Rectal smooth muscle tissue (tissue), 1 donor: ENCODE measurements around the gene TMEM119.
A peak's percentile ranks its signal among the peaks of the same experiment; 100 is the strongest.
"Not testable (repeated sequence)": the region's sequence is repeated elsewhere in the genome, so short reads cannot be mapped to it uniquely, and the experiment has no call there.

Experiments
- H3K27ac ChIP-seq: one replicate; pipeline ENCODE4 v1.7.0; 2013; ENCODE audit warnings: low read depth, low read length, inconsistent platforms
- H3K27me3 ChIP-seq: one replicate; pipeline ENCODE4 v1.7.0; 2013; ENCODE audit warnings: low read length; ENCODE audit not compliant: control insufficient read depth, insufficient read depth
- H3K36me3 ChIP-seq: one replicate; pipeline ENCODE4 v1.7.0; 2013; ENCODE audit warnings: low read length; ENCODE audit not compliant: control insufficient read depth, insufficient read depth
- H3K4me1 ChIP-seq: one replicate; pipeline ENCODE4 v1.7.0; 2013; ENCODE audit warnings: low read length; ENCODE audit not compliant: control insufficient read depth, insufficient read depth
- H3K4me3 ChIP-seq: one replicate; pipeline ENCODE4 v1.7.0; 2013; ENCODE audit warnings: low read length
- H3K9ac ChIP-seq: one replicate; pipeline ENCODE4 v1.7.0; 2013; ENCODE audit warnings: low read length

The TMEM119 gene

GRCh38 chr12:108578264-108578663 is 19.6 kb downstream of the TMEM119 start:
- H3K36me3 ChIP-seq = no peaks in the 10 kb centered on the region
- H3K9ac ChIP-seq = no peak overlapping the region
- H3K27ac ChIP-seq = no peak overlapping the region
- no peak overlapping the region for H3K4me3 ChIP-seq
- no peaks in the 10 kb centered on the region for H3K4me1 ChIP-seq
- H3K27me3 ChIP-seq = no peaks in the 10 kb centered on the region

GRCh38 chr12:108577458-108577857 is 20.4 kb downstream of the TMEM119 start:
- H3K27ac ChIP-seq = no peak overlapping the region
- H3K4me3 ChIP-seq = no peak overlapping the region
- H3K27me3 ChIP-seq = no peaks in the 10 kb centered on the region
- H3K9ac ChIP-seq = no peak overlapping the region
- H3K36me3 ChIP-seq = no peaks in the 10 kb centered on the region
- no peaks in the 10 kb centered on the region for H3K4me1 ChIP-seq

- H3K9ac ChIP-seq = no peak overlapping the region
- no peak overlapping the region for H3K27ac ChIP-seq
- no peaks in the 10 kb centered on the region for H3K36me3 ChIP-seq
- H3K27me3 ChIP-seq = no peaks in the 10 kb centered on the region
- no peaks in the 10 kb centered on the region for H3K4me1 ChIP-seq
- H3K4me3 ChIP-seq = no peak overlapping the region
Measured at GRCh38 chr12:108576660-108577234, 21.1 kb downstream of the TMEM119 start.

- Histone ChIP-seq H3K4me1 (no peaks in the 10 kb centered on the region), H3K27me3 (no peaks in the 10 kb centered on the region), H3K9ac (no peak overlapping the region), H3K4me3 (no peak overlapping the region), H3K27ac (no peak overlapping the region), H3K36me3 (no peaks in the 10 kb centered on the region)
Measured at GRCh38 chr12:108575199-108575912, 22.5 kb downstream of the TMEM119 start.

- H3K4me1 ChIP-seq, H3K27ac ChIP-seq, H3K9ac ChIP-seq, H3K4me3 ChIP-seq, H3K27me3 ChIP-seq, H3K36me3 ChIP-seq: not testable (repeated sequence)
Measured at GRCh38 chr12:108574276-108574675, 23.6 kb downstream of the TMEM119 start.

GRCh38 chr12:108573317-108573716 is 24.6 kb downstream of the TMEM119 start:
- Histone ChIP-seq H3K4me1 (peaks cover 3% of the 10 kb centered on the region), H3K9ac (no peak overlapping the region), H3K4me3 (no peak overlapping the region), H3K27me3 (no peaks in the 10 kb centered on the region), H3K36me3 (peaks cover 6% of the 10 kb centered on the region), H3K27ac (no peak overlapping the region)

GRCh38 chr12:108572166-108572790 is 25.6 kb downstream of the TMEM119 start:
- H3K4me1 ChIP-seq = peaks cover 3% of the 10 kb centered on the region
- no peak overlapping the region for H3K9ac ChIP-seq
- H3K4me3 ChIP-seq = no peak overlapping the region
- no peaks in the 10 kb centered on the region for H3K27me3 ChIP-seq
- peaks cover 11% of the 10 kb centered on the region for H3K36me3 ChIP-seq
- no peak overlapping the region for H3K27ac ChIP-seq

- H3K36me3 ChIP-seq = peaks cover 17% of the 10 kb centered on the region
Measured at GRCh38 chr12:108571609-108572165, 26.2 kb downstream of the TMEM119 start.

GRCh38 chr12:108570743-108571608 is 26.9 kb downstream of the TMEM119 start:
- H3K27me3 ChIP-seq = no peaks in the 10 kb centered on the region
- H3K27ac ChIP-seq = no peak overlapping the region
- H3K9ac ChIP-seq = no peak overlapping the region
- H3K4me3 ChIP-seq = no peak overlapping the region
- H3K4me1 ChIP-seq = peaks cover 6% of the 10 kb centered on the region
- peaks cover 20% of the 10 kb centered on the region for H3K36me3 ChIP-seq

More at GRCh38 chr12:108571609-108572165, 26.2 kb downstream of the TMEM119 start:
- Histone ChIP-seq H3K27me3 (no peaks in the 10 kb centered on the region), H3K4me1 (peaks cover 3% of the 10 kb centered on the region), H3K27ac (no peak overlapping the region), H3K9ac (no peak overlapping the region), H3K4me3 (no peak overlapping the region)

GRCh38 chr12:108568338-108569154 is 29.3 kb downstream of the TMEM119 start:
- H3K4me3 ChIP-seq = no peak overlapping the region
- H3K27ac ChIP-seq = no peak overlapping the region
- H3K27me3 ChIP-seq = no peaks in the 10 kb centered on the region
- peaks cover 12% of the 10 kb centered on the region for H3K4me1 ChIP-seq
- H3K9ac ChIP-seq = no peak overlapping the region
- peaks cover 27% of the 10 kb centered on the region for H3K36me3 ChIP-seq

- H3K9ac ChIP-seq = no peak overlapping the region
- no peaks in the 10 kb centered on the region for H3K27me3 ChIP-seq
- peak overlapping the region; percentile 18 for H3K27ac ChIP-seq
- H3K36me3 ChIP-seq = peaks cover 27% of the 10 kb centered on the region
- peaks cover 15% of the 10 kb centered on the region for H3K4me1 ChIP-seq
- no peak overlapping the region for H3K4me3 ChIP-seq
Measured at GRCh38 chr12:108567406-108568337, 30.2 kb downstream of the TMEM119 start.
